ENCODE measurements around the gene TAF1A. TPM values are rescaled to one million over a fixed set of nuclear protein-coding genes. Genes with fewer than 3 reads are reported as not detected.

The TAF1A gene
- total RNA-seq, 2 donors from 2014 or later = 5.1 to 5.6 TPM

DNA sequence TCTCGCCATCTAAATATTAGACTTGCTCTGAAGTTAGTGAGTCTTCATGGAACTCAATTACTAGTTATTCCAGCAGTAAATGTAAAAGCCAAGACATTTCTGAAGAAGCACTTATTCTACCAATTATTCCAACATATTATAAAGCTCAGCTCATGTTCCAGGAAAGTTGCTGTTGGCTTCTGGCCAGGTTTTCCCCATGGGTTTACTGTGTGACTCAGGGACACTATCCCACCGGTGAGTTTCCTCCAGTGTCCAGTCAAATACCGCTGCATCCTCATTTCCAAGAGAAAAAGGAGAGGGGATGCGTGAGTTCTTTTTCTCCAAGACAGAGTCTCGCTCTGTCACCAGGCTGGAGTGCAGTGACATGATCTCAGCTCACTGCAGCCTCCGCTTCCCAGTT is 32.6 kb downstream of the TAF1A start:
- no peak overlapping the region for H3K27ac ChIP-seq
- TF ChIP-seq, protein P1, sequence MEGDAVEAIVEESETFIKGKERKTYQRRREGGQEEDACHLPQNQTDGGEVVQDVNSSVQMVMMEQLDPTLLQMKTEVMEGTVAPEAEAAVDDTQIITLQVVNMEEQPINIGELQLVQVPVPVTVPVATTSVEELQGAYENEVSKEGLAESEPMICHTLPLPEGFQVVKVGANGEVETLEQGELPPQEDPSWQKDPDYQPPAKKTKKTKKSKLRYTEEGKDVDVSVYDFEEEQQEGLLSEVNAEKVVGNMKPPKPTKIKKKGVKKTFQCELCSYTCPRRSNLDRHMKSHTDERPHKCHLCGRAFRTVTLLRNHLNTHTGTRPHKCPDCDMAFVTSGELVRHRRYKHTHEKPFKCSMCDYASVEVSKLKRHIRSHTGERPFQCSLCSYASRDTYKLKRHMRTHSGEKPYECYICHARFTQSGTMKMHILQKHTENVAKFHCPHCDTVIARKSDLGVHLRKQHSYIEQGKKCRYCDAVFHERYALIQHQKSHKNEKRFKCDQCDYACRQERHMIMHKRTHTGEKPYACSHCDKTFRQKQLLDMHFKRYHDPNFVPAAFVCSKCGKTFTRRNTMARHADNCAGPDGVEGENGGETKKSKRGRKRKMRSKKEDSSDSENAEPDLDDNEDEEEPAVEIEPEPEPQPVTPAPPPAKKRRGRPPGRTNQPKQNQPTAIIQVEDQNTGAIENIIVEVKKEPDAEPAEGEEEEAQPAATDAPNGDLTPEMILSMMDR (IDR thresholded peaks at IDR 0.05) = no peak
- H3K36me3 ChIP-seq = no peaks in the 10 kb centered on the region
- H3K9ac ChIP-seq (ENCODE audit: low read depth in 2 of 2, low read length in 2 of 2) = no peak overlapping the region
- DNase-seq = no peak
- no peak overlapping the region for H3K4me3 ChIP-seq
- no peaks in the 10 kb centered on the region for H3K27me3 ChIP-seq
- H3K9me3 ChIP-seq = no peaks in the 10 kb centered on the region
- H3K4me1 ChIP-seq = no peaks in the 10 kb centered on the region
- intact Hi-C loops (cut with DNase I) = no loop called here

DNA sequence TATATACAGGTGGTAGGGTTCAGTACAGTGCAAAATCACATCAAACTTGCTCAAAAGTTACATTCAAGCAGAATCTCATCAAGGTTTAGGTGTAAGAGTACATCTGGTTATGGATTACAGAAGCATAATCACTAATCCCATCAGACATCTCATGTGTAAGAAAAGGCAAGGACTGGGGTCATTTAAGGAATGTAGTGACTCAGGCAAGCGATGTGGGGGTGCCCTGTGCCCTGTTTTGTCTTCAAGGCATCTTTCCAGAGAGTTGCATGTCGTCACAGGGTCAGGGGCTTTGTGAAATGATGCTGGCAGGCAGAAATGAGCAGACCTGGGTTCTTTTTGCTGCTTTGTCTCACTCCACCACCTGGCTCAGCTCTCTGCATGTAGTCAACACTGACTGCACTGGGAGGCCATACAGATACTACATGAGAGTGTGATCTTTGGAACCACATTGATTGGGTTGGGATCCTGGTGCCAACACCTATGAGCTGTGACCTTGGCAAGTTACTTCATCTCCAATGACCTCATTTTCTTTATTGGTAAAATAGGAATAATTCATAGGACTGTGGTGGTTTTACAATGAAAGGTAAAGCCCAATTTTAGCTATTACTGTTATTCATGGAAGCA is 33.6 kb downstream of the TAF1A start:
- Histone ChIP-seq H3K9ac (ENCODE audit: low read depth in 2 of 2, low read length in 2 of 2) (no peak overlapping the region), H3K27me3 (no peaks in the 10 kb centered on the region), H3K36me3 (no peaks in the 10 kb centered on the region), H3K4me3 (no peak overlapping the region), H3K27ac (no peak overlapping the region), H3K4me1 (no peaks in the 10 kb centered on the region), H3K9me3 (no peaks in the 10 kb centered on the region)
- intact Hi-C loops (cut with DNase I) = no loop called here
- no peak for DNase-seq
- TF ChIP-seq, protein P1 (IDR thresholded peaks at IDR 0.05) = no peak

DNA sequence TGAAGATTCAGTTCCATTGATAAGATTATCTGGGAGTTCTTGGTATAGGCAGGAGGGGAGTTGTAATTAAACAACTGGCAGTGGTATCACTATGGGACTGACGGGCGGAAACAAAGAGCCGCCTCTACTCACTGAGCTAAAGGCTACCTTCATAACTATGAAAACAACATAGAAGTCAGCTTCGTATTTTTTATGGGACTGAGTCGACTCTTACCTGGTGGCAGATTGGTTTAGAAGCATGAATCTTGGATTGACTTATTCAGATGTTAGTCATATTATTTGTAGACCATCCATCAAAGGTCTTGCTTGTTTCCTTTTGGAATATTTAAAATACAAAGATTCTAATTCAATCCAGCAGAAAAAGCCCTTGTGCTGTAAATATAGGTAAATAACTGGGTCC is 35.6 kb downstream of the TAF1A start:
- TF ChIP-seq, protein P1 (IDR thresholded peaks at IDR 0.05) = no peak
- H3K27me3 ChIP-seq = no peaks in the 10 kb centered on the region
- no peaks in the 10 kb centered on the region for H3K4me1 ChIP-seq
- intact Hi-C loops (cut with DNase I) = no loop called here
- no peak overlapping the region for H3K27ac ChIP-seq
- no peaks in the 10 kb centered on the region for H3K9me3 ChIP-seq
- no peak for DNase-seq
- H3K9ac ChIP-seq (ENCODE audit: low read depth in 2 of 2, low read length in 2 of 2) = no peak overlapping the region
- H3K36me3 ChIP-seq = no peaks in the 10 kb centered on the region
- H3K4me3 ChIP-seq = no peak overlapping the region

DNA sequence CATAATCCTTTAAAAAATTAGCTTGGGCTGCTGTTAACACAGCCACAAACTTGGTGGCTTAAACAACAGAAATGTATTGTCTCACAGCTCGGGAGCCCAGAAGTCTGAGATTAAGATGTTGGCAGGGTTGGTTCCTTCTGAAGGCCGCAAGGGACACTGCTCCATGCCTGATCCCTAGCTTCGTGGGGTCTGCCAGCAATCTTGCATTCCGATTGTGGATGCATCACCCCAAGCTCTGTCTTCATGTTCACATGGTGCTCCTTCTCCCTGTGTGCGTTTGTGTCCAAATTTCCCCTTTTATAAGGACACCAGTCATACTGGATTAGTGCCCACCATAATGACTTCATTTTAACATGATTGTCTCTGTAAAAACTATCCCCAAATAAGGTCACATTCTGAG is 36.9 kb downstream of the TAF1A start:
- no peak overlapping the region for H3K9ac ChIP-seq (ENCODE audit: low read depth in 2 of 2, low read length in 2 of 2)
- TF ChIP-seq, protein P1 (IDR thresholded peaks at IDR 0.05) = no peak
- intact Hi-C loops (cut with DNase I) = no loop called here
- no peaks in the 10 kb centered on the region for H3K36me3 ChIP-seq
- no peak overlapping the region for H3K4me3 ChIP-seq
- DNase-seq = no peak
- H3K27ac ChIP-seq = no peak overlapping the region
- no peaks in the 10 kb centered on the region for H3K4me1 ChIP-seq
- H3K27me3 ChIP-seq = no peaks in the 10 kb centered on the region
- H3K9me3 ChIP-seq = no peaks in the 10 kb centered on the region

- DNase-seq = no peak
- intact Hi-C loops (cut with DNase I) = no loop called here
These were observed 41.6 kb downstream of the TAF1A start, which contains the start of gene HHIPL2 for GRCh38 chr1:222547944-222548671. Gene HHIPL2 (minus strand): TSS chr1:222548104. CDS start chr1:222548044, 60 bp downstream.

More at GRCh38 chr1:222547944-222548671, 41.6 kb downstream of the TAF1A start, which contains the start of gene HHIPL2:
- TF ChIP-seq, protein P1 (IDR thresholded peaks at IDR 0.05) = no peak
- Histone ChIP-seq H3K27me3 (no peaks in the 10 kb centered on the region), H3K4me3 (no peak within 1 kb of the TSS), H3K27ac (no peak within 1 kb of the TSS), H3K4me1 (no peaks in the 10 kb centered on the region), H3K36me3 (no peaks in the 10 kb centered on the region), H3K9ac (ENCODE audit: low read depth in 2 of 2, low read length in 2 of 2) (no peak within 1 kb of the TSS), H3K9me3 (no peaks in the 10 kb centered on the region)

All from colonic mucosa (tissue), 4 donors.